Endothelial cell of umbilical vein (primary cell): Measurements from ENCODE around the gene PSAP.

Experiments
- POLR2A ChIP-seq: IDR thresholded peaks from 2 replicates; pipeline ENCODE4 v1.6.1; 2012; ENCODE audit warnings: low read depth, mild to moderate bottlenecking, control low read depth, low read length
- POLR2AphosphoS5 ChIP-seq: IDR thresholded peaks from 2 replicates; pipeline ENCODE4 v1.6.1; 2012; ENCODE audit warnings: low read depth, mild to moderate bottlenecking, control low read depth, low read length, moderate library complexity; ENCODE audit not compliant: insufficient read depth
- TF ChIP-seq, protein P1 (sequence below), 2 donors: IDR thresholded peaks; 1 replicate in 1 of 2; 2 replicates in 1 of 2; pipeline ENCODE4 v1.5.1; 2011; ENCODE audit warnings: low read length in 2 of 2, mild to moderate bottlenecking in 2 of 2, moderate library complexity in 2 of 2, control low read depth in 1 of 2, inconsistent platforms in 1 of 2, low read depth in 1 of 2; ENCODE audit not compliant: insufficient read depth in 1 of 2; ENCODE audit errors: extremely low read depth in 1 of 2
- TF ChIP-seq, protein P2 (sequence below): IDR thresholded peaks from 2 replicates; pipeline ENCODE4 v1.6.1; 2011; ENCODE audit not compliant: insufficient read depth, insufficient read length

DNA sequence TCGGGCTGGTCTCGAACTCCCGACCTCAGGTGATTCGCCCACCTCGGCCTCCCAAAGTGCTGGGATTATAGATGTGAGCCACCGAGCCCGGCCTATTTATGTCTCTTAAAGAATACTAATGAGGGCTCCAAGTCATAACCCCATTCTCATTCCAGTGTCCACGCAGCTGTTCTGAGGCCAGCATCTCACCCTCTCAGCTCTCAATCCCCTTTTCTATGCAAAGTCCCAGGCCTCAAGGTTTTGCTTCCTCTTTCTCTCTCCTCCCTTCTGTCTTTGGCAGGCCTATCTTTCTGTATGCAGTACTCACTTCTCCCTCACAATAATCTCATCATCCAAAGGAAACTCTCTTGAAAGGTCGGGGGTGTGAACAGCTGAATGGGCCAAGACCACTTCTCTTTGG, 49.7 kb downstream of the PSAP start:
- TF ChIP-seq POLR2A (no peak), POLR2AphosphoS5 (no peak)
- TF ChIP-seq, protein P1, sequence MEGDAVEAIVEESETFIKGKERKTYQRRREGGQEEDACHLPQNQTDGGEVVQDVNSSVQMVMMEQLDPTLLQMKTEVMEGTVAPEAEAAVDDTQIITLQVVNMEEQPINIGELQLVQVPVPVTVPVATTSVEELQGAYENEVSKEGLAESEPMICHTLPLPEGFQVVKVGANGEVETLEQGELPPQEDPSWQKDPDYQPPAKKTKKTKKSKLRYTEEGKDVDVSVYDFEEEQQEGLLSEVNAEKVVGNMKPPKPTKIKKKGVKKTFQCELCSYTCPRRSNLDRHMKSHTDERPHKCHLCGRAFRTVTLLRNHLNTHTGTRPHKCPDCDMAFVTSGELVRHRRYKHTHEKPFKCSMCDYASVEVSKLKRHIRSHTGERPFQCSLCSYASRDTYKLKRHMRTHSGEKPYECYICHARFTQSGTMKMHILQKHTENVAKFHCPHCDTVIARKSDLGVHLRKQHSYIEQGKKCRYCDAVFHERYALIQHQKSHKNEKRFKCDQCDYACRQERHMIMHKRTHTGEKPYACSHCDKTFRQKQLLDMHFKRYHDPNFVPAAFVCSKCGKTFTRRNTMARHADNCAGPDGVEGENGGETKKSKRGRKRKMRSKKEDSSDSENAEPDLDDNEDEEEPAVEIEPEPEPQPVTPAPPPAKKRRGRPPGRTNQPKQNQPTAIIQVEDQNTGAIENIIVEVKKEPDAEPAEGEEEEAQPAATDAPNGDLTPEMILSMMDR (IDR thresholded peaks at IDR 0.05; ENCODE audit: extremely low read depth in 1 of 2, insufficient read depth in 1 of 2, low read depth in 1 of 2, low read length in 2 of 2) = no peak
- TF ChIP-seq, protein P2, sequence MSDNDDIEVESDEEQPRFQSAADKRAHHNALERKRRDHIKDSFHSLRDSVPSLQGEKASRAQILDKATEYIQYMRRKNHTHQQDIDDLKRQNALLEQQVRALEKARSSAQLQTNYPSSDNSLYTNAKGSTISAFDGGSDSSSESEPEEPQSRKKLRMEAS = no peak
